Ovary (tissue), 3 donors: ENCODE results near the gene COX8A.

Experiments used
- POLR2A ChIP-seq: fragments of 450-650 bp; IDR thresholded peaks from one replicate; pipeline ENCODE4 v1.6.1; 2017; ENCODE audit warnings: antibody characterized with exemption, mild to moderate bottlenecking, moderate library complexity
- TF ChIP-seq, protein P1 (sequence below), 3 donors: fragments of 450-650 bp in 2 of 3; fragments of 200-600 bp in 1 of 3; IDR thresholded peaks; one replicate each; pipeline versions ENCODE4 v1.5.1 to v1.8.0; 2016 to 2022; ENCODE audit warnings: antibody characterized with exemption in 3 of 3, mild to moderate bottlenecking in 1 of 3
- donor health status: DM: no; HTN: no; CAD: no.

DNA sequence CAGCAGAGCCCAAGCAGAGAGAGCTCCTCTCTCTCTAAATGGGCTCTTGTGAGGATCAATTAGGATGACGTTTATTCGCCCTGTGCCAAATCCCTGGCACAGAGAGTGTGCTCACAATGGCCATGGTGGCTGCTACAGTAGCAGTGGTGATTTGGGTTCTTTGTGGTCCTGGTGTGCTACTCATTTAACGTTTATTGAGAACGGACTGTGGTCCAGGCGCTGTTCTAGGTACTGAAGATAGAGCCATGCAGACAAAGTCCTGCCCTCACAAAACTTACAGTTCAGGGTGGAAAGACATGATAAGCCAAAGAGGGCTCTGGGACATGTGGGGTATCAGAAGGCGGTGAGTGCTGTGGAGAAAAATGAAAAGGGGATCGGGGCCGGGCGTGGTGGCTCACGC, 17.1 kb downstream of the COX8A start:
- TF ChIP-seq, protein P1, sequence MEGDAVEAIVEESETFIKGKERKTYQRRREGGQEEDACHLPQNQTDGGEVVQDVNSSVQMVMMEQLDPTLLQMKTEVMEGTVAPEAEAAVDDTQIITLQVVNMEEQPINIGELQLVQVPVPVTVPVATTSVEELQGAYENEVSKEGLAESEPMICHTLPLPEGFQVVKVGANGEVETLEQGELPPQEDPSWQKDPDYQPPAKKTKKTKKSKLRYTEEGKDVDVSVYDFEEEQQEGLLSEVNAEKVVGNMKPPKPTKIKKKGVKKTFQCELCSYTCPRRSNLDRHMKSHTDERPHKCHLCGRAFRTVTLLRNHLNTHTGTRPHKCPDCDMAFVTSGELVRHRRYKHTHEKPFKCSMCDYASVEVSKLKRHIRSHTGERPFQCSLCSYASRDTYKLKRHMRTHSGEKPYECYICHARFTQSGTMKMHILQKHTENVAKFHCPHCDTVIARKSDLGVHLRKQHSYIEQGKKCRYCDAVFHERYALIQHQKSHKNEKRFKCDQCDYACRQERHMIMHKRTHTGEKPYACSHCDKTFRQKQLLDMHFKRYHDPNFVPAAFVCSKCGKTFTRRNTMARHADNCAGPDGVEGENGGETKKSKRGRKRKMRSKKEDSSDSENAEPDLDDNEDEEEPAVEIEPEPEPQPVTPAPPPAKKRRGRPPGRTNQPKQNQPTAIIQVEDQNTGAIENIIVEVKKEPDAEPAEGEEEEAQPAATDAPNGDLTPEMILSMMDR (IDR thresholded peaks at IDR 0.05): no peak
- TF ChIP-seq POLR2A: no peak
